Measurements from ENCODE around the gene SCTR. TPM values are rescaled to one million over a fixed set of nuclear protein-coding genes. Genes with fewer than 3 reads are reported as not detected.

SCTR gene
- total and polyA plus RNA-seq, 2 of the 8 experiments (the other 6 are each of a cell fraction or from before 2014, with no cell fraction given): 0.15 TPM; not detected in 1

DNA sequence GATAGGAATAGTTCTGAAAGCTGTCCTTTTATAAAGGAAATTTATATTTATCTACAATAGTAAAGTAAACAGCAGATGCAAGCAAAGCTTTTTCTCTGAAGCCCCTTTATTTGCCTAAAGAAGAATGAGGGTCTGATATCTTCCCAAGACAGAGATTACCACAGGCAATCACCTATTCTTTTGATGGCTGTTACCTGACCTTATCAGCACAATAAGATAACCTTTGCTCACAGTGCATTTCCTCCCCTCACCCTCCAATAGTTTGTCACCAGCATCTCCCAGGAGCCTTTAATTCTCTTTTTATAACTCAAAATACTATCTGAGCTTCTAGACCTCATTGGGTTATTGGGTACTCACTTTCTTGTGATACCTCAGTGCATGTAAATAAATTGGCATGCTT lies 13.5 kb upstream of the SCTR start:
- ChIA-PET POLR2A (ENCODE audit: partially characterized antibody) (no interaction called here), CTCF (ENCODE audit: partially characterized antibody) (interaction anchor here (1.0 to 1.6 kb wide), 3 partner anchors 8 to 40 kb away, joined by 3 to 4 read pairs (median 3); partner anchors contain the start of gene SCTR)
- H4K91ac ChIP-seq (replicated peaks; ENCODE audit: insufficient read length, low read length): no peak overlapping the region
- no peak overlapping the region for H2AFZ ChIP-seq (ENCODE audit: low read length)
- no peak overlapping the region for H2BK12ac ChIP-seq (ENCODE audit: low read depth, low read length)
- H2AK5ac ChIP-seq (ENCODE audit: low read depth, low read length): no peak overlapping the region
- no peak overlapping the region for H3K14ac ChIP-seq (ENCODE audit: insufficient read length)
- H4K8ac ChIP-seq (ENCODE audit: extremely low read depth, insufficient read depth, low read length): no peak overlapping the region
- no peak overlapping the region for H2BK20ac ChIP-seq (ENCODE audit: low read length)
- no peak overlapping the region for H3K4me2 ChIP-seq (ENCODE audit: insufficient read depth in 1 of 2, low read depth in 2 of 2, low read length in 2 of 2)
- no peak overlapping the region for H4K5ac ChIP-seq (ENCODE audit: insufficient read length, low read depth, low read length)
- H3K9ac ChIP-seq (replicated peaks in 1 of 4; ENCODE audit: extremely low read depth in 1 of 4, low read depth in 3 of 4, low read length in 3 of 4): no peak overlapping the region
- H2BK120ac ChIP-seq (replicated peaks; ENCODE audit: low read depth, low read length): no peak overlapping the region
- DNase-seq (ENCODE audit: low read depth in 1 of 2, low spot score in 2 of 2) (no peak), FAIRE-seq (no peak)
- H3K4me1 ChIP-seq (replicated peaks in 1 of 4; ENCODE audit: control insufficient read depth in 3 of 4, insufficient read depth in 4 of 4, low read length in 3 of 4): no peaks in the 10 kb centered on the region
- no peak overlapping the region for H3K4ac ChIP-seq (replicated peaks; ENCODE audit: insufficient read length, low read depth, low read length)
- H3K79me2 ChIP-seq (ENCODE audit: control insufficient read depth in 1 of 2, insufficient read depth in 2 of 2, low read length in 2 of 2): no peaks in the 10 kb centered on the region
- no peak overlapping the region for H3K56ac ChIP-seq (replicated peaks; ENCODE audit: insufficient read length, low read depth, low read length)
- H2BK15ac ChIP-seq (ENCODE audit: low read length): no peak overlapping the region
- H3K18ac ChIP-seq (ENCODE audit: extremely low read depth, low read length): no peak overlapping the region
- no peaks in the 10 kb centered on the region for H3K79me1 ChIP-seq (ENCODE audit: low read depth, low read length)
- no peak overlapping the region for H3K27ac ChIP-seq (ENCODE audit: low read depth, low read length)
- H3K36me3 ChIP-seq (ENCODE audit: control insufficient read depth in 2 of 4, insufficient read depth in 4 of 4, low read length in 3 of 4): no peaks in the 10 kb centered on the region
- peaks cover 0 to 5% of the 10 kb centered on the region in 2 experiments; a peak in 1 of 4 replicates for H3K9me3 ChIP-seq (ENCODE audit: insufficient read depth in 2 of 2, low read depth in 1 of 2, low read length in 1 of 2)
- H3K23me2 ChIP-seq (ENCODE audit: low read depth, low read length): no peaks in the 10 kb centered on the region
- no peaks in the 10 kb centered on the region for H4K20me1 ChIP-seq (replicated peaks in 1 of 2; ENCODE audit: control insufficient read depth in 1 of 2, insufficient read depth in 2 of 2, low read length in 2 of 2)
- H2BK5ac ChIP-seq (ENCODE audit: low read depth, low read length): no peak overlapping the region
- H3K23ac ChIP-seq (ENCODE audit: insufficient read length): no peak overlapping the region
- no peak overlapping the region for H3K4me3 ChIP-seq (ENCODE audit: extremely low read depth in 1 of 4, insufficient read depth in 2 of 4, low read depth in 3 of 4, low read length in 4 of 4)
- H3K27me3 ChIP-seq (replicated peaks in 1 of 4; ENCODE audit: control insufficient read depth in 3 of 4, extremely low read depth in 1 of 4, insufficient read depth in 3 of 4, low read length in 3 of 4): no peaks in the 10 kb centered on the region
- TF ChIP-seq KDM1A (IDR thresholded peaks at IDR 0.05; ENCODE audit: borderline replicate concordance, low read length) (no peak), SUZ12 (IDR thresholded peaks at IDR 0.05; ENCODE audit: low read length) (no peak), EP300 (IDR thresholded peaks at IDR 0.05; ENCODE audit: borderline replicate concordance in 1 of 2, low read depth in 2 of 2, low read length in 2 of 2) (no peak), BCL11A (IDR thresholded peaks at IDR 0.05; ENCODE audit: low read depth in 2 of 2, low read length in 2 of 2) (no peak), SP1 (IDR thresholded peaks at IDR 0.05; ENCODE audit: low read depth, low read length) (no peak), KDM5A (IDR thresholded peaks at IDR 0.05; ENCODE audit: low read length) (no peak), NRF1 (IDR thresholded peaks at IDR 0.05; ENCODE audit: low read depth, low read length) (no peak), RNF2 (IDR thresholded peaks at IDR 0.05; ENCODE audit: borderline replicate concordance, low read depth, low read length, missing control alignments, poor library complexity, severe bottlenecking) (no peak), ATF3 (IDR thresholded peaks at IDR 0.05; ENCODE audit: insufficient read depth, low read depth, low read length) (no peak), SP4 (IDR thresholded peaks at IDR 0.05; ENCODE audit: low read length) (no peak), TCF12 (IDR thresholded peaks at IDR 0.05; ENCODE audit: low read depth, low read length) (no peak), GTF2F1 (IDR thresholded peaks at IDR 0.05; ENCODE audit: borderline replicate concordance, low read depth, low read length) (no peak), BRCA1 (IDR thresholded peaks at IDR 0.05; ENCODE audit: low read depth, low read length) (no peak), POLR2A (IDR thresholded peaks at IDR 0.05; ENCODE audit: control extremely low read depth in 1 of 2, low read depth in 2 of 2, low read length in 2 of 2) (no peak), SIN3A (conservative IDR thresholded peaks at IDR 0.05 in 1 of 2, IDR thresholded peaks at IDR 0.05 in 1 of 2; ENCODE audit: low read depth in 1 of 2, low read length in 2 of 2) (no peak)

All from H1 (cell line).